NCI-H187 treated with DMSO at 0.1 percent for 48 hours (cell line): ENCODE measurements around the gene ASNSD1.
"Not testable (repeated sequence)": the region's sequence is repeated elsewhere in the genome, so short reads cannot be mapped to it uniquely, and the experiment has no call there.

Source experiments
- DNase-seq: peaks from one replicate; lab custom pipeline; 2025; lab: John Stamatoyannopoulos, UW

The ASNSD1 gene

GRCh38 chr2:189646521-189646920 is 14.7 kb upstream of the ASNSD1 start:
- no peak for DNase-seq

DNA sequence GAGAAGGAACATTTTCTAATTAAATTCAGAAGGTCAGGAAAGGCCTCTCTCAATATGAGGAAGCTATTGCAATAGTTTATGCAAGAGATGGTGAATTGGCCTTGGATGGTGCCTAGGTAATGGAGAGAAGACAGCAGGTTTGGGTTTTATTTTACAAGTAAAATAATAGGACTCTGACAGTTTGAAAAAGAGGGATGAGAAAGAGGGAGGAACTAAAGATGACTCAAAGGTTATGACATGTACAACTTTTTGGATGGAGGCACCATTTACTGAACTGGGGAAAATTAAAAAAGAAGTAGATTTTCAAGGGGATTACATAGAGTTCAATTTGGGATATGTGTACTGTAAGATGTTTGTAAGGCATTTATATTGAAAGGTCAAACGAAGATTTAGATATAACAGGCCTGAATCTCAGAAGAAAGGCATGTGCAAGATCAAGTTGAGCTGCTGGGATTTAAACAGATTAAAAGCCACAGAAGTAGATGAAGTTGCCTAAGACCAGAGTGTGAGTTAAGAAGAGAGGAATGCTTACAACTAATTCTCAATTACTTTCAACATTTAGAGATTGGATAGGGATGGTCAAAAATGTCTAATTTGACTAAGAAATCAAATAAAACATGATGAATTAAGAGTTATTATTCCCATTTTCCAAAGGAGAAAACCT is 12.3 kb upstream of the ASNSD1 start:
- DNase-seq = no peak

DNA sequence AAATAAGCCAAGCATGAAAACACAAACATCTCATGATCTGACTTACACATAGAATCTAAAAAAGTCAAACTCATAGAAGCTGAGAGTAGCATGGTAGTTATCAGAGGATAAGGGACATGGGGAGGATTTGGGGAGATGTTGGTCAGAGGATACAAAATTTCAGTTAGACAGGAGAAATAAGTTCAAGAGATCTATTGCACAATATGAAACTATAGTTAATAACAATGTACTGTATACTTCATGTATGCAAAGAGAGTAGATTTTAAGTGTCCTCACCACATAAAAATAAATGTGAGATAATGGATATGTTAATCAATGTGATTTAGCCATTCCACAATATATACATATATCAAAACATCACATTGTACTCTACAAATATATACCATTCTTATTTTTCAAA is 10.0 kb upstream of the ASNSD1 start:
- no peak for DNase-seq

DNA sequence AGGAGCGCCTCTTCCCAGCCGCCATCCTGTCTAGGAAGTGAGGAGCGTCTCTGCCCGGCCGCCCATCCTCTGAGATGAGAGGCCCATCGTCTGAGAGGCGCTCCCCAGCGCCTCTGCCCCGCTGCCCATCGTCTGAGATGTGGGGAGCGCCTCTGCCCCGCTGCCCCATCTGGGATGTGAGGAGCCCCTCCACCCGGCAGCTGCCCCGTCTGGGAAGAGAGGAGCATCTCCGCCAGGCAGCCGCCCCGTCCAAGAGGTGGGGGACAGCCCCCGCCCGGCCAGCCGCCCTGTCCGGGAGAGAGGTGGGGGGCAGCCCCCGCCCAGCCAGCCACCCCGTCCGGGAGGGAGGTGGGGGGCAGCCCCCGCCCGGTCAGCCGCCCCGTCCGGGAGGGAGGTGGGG is 7.8 kb upstream of the ASNSD1 start:
- not testable (repeated sequence) for DNase-seq

- no peak for DNase-seq
Observed at GRCh38 chr2:189654641-189655040, 6.6 kb upstream of the ASNSD1 start.

DNA sequence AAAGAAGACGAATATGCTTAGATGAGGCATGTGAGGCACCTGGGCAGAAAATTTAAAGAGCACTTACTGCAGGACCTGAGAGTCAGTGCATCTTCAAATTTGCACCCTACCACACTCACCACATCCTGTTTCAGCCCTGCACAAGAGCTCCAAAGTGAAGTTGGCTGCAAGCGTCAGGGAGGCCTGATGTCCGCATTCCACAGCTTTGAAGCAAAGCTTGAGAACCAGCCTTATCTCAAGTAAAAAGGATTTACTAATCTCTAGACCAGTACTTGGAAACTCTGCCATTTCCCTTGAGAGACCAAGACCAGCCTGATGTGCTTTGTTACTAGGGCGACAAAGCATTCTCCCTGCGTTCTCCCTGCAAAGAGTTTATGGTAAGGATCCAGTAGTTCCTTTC is 3.4 kb upstream of the ASNSD1 start:
- no peak for DNase-seq

DNA sequence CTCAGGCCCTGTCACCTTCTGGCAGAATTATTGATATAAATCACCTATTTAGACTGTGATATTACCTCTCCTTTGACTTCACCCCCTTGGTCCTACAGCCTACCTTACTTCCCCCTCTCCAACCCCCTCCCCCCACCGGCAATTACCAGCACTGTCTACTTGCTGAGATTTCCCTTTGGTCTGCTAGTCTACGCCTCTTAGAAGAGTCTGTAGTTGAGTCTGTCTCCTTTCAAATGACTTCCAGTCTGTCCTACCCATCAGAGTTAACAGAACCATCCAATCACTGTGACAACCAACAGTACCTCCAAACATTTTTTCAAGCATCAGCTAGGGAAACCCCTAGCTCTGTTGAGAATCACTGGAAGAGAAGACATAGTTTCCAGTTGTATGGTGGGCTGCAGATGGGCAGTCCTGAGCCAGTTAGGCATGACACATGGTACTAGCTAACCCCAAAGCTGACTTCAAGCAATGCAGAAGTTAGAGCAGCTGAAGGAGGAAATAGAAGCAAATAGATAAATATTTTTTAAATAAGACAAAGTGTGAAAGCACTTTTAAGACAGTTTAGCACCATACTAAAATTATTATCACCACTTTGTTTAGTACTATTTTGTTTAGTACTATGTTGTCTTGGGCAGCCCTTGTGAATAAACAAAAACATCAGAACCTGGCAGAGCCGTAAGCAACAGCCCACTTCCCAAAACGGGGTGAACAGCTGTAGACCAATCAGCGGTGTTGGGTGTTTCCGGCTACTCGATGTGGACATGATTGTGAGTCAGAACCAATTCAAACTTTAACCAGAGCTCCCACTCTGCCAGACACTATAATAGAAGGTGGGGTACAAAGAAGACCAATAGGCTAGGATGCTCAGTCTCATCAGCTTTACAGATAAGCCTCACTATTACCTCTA is 2.7 kb upstream of the ASNSD1 start:
- DNase-seq = no peak

- no peak for DNase-seq
Observed at GRCh38 chr2:189659734-189660133, 1.5 kb upstream of the ASNSD1 start.

GRCh38 chr2:189660803-189661147 is 484 bp upstream of the ASNSD1 start:
- no peak for DNase-seq

DNA sequence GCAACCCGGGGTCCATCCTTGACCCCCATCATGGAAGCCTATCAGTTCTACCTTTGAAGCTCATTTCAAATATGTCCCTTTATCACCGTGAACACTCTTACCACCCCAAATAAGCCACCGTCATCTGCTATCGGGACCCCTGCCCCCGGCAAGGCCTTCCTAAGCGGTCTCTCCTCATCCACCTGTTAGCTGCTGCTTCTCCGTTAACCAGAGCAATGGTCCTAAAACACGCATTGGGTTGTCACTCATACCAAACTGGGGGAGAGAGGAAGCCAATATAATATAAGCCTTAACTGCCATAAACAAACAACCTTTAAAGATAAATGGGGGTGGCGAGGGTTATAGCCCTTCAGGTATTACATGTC is 680 bp downstream of the ASNSD1 start:
- no peak for DNase-seq

- DNase-seq = no peak
Observed at GRCh38 chr2:189662669-189663226, 1.5 kb downstream of the ASNSD1 start.

DNA sequence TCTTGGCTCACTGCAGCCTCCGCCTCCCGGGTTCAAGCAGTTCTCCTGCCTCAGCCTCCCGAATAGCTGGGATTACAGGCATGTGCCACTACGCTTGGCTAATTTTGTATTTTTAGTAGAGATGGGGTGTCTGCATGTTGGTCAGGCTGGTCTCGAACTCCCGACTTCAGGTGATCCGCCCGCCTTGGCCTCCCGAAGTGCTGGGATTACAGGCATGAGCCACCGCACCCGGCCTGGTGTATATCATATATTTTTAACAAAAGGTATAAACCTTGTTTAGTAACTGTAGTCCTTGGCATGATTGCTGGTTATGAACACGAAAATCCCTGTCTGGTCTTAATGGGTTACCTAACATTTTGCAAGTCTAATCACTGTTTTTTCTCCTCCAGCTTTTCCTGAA is 2.1 kb downstream of the ASNSD1 start:
- not testable (repeated sequence) for DNase-seq

DNA sequence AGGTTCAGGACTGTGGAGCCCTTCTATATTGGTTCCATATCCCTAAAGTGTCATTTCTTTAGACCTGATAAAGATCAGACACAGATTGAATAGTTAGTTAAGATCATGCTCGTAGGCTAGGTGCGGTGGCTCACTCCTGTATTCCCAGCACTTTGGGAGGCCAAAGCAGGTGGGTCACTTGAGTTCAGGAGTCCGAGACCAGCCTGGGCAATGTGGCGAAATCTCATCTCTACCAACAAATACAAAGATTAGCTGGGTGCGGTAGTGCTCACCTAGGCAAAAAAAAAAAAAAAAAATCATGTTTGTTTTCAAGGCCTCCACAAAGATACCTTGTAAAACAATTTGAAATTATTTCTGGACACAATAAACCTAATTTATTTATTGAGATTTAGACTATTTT is 8.7 kb downstream of the ASNSD1 start:
- DNase-seq = no peak

- no peak for DNase-seq
Observed at GRCh38 chr2:189673661-189674373, 12.6 kb downstream of the ASNSD1 start.

GRCh38 chr2:189674374-189675112 is 13.3 kb downstream of the ASNSD1 start, which contains the start of gene ANKAR:
Gene ANKAR, plus strand, starts transcription at chr2:189674670. Its CDS starts 1,821 bp downstream, at chr2:189676491.
- DNase-seq = no peak

GRCh38 chr2:189676471-189676870 is 15.2 kb downstream of the ASNSD1 start:
- DNase-seq = no peak

GRCh38 chr2:189679226-189679625 is 18.0 kb downstream of the ASNSD1 start:
- no peak for DNase-seq

DNA sequence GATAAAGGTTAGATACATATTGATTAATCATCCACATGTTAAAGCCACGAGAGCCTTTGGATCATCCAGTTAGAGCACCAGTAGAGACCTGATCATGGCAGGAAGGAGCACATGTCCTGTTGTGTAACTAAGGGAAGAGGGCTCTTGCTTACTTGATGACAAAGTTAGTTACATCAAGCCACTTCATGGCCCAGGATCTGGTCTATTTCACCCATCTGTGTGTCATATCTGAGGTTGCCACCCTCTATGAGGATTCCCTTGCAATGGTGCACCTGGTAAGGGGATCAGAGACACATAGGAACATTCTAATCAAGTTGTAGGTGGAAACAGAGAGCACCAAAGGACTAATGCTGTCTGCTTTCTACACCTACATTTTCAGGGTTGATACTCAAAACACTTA is 19.9 kb downstream of the ASNSD1 start:
- DNase-seq = no peak

DNA sequence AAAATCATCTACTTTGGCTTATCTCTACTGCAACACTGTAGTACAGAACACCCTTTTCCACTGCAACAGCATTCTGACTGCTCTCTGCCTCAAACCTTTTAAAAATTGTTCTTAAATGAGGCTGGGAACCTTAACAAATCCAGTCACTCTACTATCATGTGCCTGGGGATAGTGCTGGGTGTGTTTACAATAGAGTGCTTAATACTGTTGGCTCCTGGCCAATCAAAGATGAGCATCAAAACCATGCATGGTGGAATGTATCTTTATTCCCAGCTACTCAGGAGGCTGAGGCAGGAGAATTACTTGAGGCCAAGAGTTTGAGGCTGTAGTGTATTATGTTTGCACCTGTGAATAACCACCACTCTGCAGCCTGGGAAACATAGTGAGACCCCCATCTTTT is 20.6 kb downstream of the ASNSD1 start:
- no peak for DNase-seq

- no peak for DNase-seq
Observed at GRCh38 chr2:189683348-189683747, 22.1 kb downstream of the ASNSD1 start.

DNA sequence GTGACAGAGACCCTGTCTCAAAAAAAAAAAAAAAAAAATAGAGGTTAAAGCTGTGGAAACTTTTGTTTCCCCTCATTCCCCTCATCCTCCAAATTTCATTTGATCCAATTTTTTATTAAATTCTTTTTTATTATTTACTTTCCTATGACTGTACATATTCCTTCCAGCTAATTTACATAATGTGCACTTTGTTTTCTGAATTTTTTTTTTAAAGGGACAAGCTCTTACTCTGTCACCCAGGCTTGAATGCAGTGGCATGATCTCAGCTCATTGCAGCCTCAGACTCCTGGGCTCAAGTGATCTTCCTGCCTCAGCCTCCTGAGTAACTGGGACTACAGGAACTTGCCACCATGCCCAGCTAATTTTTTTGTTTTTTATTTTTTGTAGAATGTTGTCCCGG is 23.6 kb downstream of the ASNSD1 start:
- no peak for DNase-seq
